GM21529 (cell line): ENCODE measurements around the gene AVPR1B.
"Not testable (repeated sequence)": the region's sequence is repeated elsewhere in the genome, so short reads cannot be mapped to it uniquely, and the experiment has no call there.

ENCODE experiments used
- ATAC-seq: cut with Tn5 transposase; IDR thresholded peaks from one replicate; pipeline ENCODE4 v1.9.1; 2021; ENCODE audit not compliant: unreplicated experiment

The AVPR1B gene

DNA sequence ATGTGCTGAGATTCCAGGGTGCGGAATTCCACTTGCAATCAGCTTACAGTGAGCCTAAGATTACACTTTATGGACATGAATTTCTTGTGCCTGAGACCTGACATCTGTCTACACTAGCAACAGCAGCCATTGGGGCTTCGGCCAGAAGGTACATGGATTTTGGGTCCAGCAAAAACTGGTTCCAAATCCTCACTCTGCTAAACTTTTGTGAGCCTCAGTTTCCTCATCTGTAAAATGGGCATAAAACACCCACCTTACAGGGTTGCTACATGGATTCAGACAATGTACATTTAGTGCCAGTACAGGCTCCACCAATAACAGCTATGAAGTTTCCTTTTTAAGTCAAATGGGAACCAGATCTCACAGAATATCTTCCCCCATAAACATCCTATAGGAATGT is 33.4 kb downstream of the AVPR1B start:
- ATAC-seq: no peak

- no peak for ATAC-seq
These were observed 34.1 kb downstream of the AVPR1B start for GRCh38 chr1:206082831-206083695.

GRCh38 chr1:206081856-206082255 is 35.3 kb downstream of the AVPR1B start:
- ATAC-seq: no peak

GRCh38 chr1:206080026-206080820 is 37.0 kb downstream of the AVPR1B start:
- ATAC-seq: no peak

GRCh38 chr1:206079135-206079534 is 38.1 kb downstream of the AVPR1B start:
- no peak for ATAC-seq

- no peak for ATAC-seq
These were observed 41.1 kb downstream of the AVPR1B start for GRCh38 chr1:206075786-206076755.

GRCh38 chr1:206074839-206075238 is 42.3 kb downstream of the AVPR1B start:
- ATAC-seq: no peak

GRCh38 chr1:206070627-206071304 is 46.4 kb downstream of the AVPR1B start:
- ATAC-seq: no peak

DNA sequence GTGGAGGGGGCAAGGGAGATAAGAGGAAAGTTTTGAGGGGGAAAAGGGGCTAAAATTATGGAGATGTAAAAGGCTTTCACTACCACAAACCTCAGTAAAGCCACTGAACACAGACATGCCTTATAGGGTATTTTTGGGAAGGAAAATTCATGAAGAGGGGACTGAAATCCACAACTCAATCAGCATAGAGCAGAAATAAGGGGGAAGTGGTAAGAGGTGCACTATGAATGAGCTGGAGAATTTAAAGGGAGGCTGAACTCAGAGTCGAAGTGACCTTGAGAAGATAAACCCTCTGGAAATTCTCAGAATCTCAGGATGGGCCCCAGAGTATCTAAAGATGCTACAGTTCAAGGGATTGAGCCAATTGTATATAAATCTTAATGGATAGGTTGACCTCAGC is 48.9 kb downstream of the AVPR1B start:
- ATAC-seq: no peak

- no peak for ATAC-seq
These were observed 49.5 kb downstream of the AVPR1B start for GRCh38 chr1:206067486-206068227.

GRCh38 chr1:206066479-206067171 is 50.6 kb downstream of the AVPR1B start:
- peak; percentile 94 for ATAC-seq

DNA sequence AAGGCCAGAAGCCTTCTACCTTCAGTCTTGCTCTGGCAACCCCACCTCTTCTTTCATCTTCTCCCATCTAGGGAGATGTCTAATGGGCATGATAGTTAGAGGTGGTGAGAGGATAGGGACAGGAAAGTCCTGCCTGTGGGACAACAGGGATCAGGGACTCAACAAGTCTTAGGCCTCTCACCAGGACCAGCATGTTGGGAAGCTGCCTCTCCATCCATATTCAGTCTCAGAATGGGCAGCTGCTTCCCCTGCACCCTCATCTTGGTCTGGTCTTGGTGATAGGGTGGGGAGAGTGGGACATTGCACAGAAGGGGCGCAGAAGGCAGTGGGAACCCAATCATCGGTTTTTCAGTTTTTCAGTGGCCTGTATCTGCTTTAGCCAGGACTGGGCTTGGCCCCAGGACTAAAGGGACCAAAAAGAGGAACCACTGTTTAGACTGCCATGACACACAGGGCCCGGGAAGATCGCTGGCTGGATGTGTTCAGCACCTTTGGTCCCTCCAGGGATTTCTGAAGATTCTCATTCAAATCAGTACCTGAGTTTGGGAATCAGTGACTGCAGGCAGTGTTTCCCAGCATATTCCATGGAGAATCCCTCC is 51.5 kb downstream of the AVPR1B start:
- no peak for ATAC-seq

DNA sequence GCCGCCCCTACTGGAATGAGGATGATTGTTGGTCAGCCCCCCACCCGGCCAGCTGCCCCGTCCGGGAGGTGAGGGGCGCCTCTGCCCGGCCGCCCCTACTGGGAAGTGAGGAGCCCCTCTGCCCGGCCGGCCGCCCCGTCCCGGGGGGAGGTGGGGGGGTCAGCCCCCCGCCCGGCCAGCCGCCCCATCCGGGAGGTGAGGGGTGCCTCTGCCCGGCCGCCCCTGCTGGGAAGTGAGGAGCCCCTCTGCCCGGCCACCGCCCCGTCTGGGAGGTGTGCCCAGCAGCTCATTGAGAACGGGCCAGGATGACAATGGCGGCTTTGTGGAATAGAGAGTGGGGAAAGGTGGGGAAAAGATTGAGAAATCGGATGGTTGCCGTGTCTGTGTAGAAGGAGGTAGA is 52.7 kb downstream of the AVPR1B start:
- not testable (repeated sequence) for ATAC-seq

DNA sequence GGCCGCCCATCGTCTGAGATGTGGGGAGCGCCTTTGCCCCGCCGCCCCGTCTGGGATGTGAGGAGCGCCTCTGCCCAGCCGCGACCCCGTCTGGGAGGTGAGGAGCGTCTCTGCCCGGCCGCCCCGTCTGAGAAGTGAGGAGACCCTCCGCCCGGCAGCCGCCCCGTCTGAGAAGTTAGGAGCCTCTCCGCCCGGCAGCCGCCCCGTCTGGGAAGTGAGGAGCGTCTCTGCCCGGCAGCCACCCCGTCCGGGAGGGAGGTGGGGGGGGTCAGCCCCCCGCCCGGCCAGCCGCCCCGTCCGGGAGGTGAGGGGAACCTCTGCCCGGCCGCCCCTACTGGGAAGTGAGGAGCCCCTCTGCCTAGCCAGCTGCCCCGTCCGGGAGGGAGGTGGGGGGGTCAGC is 53.2 kb downstream of the AVPR1B start:
- not testable (repeated sequence) for ATAC-seq

DNA sequence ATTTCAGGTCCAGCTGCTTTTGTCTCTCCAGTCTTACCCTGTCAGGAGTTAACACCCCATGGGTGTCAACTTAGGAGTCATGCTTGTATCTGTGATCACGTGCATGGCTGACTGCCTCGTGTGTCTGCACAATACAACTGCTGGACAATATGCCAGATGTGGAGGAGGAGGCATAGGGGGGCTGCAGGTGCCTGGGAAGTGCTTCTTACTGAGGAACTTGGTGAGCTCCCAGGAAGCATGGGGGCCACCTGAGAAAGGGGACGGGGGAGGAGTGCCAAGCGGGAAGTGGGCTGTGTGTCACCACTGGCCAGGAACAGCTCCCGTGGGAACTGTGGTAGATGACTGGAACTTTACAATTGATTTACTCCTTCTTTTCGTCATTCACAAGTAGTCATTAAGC is 54.7 kb downstream of the AVPR1B start:
- no peak for ATAC-seq

DNA sequence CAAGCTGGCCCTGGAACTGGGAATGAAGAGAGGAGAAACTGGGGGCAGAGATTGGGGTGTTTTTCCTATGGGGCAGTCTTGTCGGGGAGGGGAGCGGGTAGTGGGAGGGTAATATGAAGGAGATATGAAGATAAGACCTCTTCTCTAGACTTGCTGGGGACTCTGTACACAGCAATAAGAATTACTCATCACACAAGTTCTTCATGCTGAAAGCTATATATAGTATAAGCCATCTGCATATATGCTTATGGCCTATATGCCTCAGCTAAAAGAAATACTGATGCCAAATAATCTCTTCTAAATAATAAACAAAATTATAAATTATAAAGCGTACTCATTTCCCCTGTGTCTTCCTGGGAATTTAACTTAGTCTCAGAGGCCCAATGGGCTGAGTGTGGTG is 56.3 kb downstream of the AVPR1B start:
- no peak for ATAC-seq
